ENCODE data around the gene UBE2D3.

Gene UBE2D3

DNA sequence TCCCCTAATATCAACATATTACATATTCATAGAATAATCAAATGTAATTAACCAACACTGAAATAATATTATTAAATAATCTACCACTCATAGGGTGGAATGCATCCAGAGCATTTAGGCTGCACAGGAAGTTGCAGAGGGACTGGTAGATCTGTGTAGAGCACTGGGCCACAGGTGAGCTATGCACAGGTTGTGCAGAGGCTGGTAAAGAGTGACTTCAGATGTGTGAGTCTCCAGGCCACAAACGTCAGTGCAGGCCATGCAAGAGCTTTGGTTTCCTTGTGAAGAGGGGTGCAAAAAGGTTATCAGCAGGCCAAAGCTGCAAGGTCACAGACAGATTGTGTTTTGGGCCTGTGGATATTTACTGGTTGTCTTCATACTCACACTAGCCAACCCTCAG is 41.1 kb downstream of the UBE2D3 start:
- DNase-seq (ENCODE audit: insufficient read length), result no peak
- no peak for TF ChIP-seq POLR2A (IDR thresholded peaks at IDR 0.05; ENCODE audit: low read depth, low read length)
- no peak for TF ChIP-seq TAF1 (IDR thresholded peaks at IDR 0.05; ENCODE audit: borderline replicate concordance, low read depth, low read length)
- no peak for TF ChIP-seq POLR2AphosphoS5 (IDR thresholded peaks at IDR 0.05; ENCODE audit: low read depth, low read length)
- no peak for FAIRE-seq

DNA sequence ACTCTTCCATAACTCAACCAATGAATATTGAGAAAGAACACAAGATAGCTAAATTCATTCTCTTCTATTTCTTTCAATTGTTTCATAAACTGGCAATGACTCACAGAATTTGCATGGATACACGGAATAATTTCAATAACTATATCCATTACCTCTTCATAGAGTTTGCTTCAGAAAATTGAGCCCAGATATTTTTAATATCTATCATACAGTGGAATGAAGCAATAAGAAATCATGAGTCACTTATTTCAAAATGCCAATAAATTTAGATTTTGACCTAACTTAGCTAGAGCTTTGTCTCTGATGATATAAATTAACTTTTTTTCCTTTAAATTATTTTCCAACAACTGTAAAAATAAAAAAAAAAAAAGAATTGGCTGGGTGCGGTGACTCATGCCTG is 44.3 kb downstream of the UBE2D3 start:
- no peak for FAIRE-seq
- TF ChIP-seq POLR2A (IDR thresholded peaks at IDR 0.05; ENCODE audit: low read depth, low read length) (no peak), TAF1 (IDR thresholded peaks at IDR 0.05; ENCODE audit: borderline replicate concordance, low read depth, low read length) (no peak), POLR2AphosphoS5 (IDR thresholded peaks at IDR 0.05; ENCODE audit: low read depth, low read length) (no peak)

GRCh38 chr4:102781570-102781969 is 45.8 kb downstream of the UBE2D3 start:
- DNase-seq (ENCODE audit: insufficient read length), result no peak
- no peak for FAIRE-seq
- TF ChIP-seq POLR2A (IDR thresholded peaks at IDR 0.05; ENCODE audit: low read depth, low read length), result no peak
- no peak for TF ChIP-seq POLR2AphosphoS5 (IDR thresholded peaks at IDR 0.05; ENCODE audit: low read depth, low read length)
- no peak for TF ChIP-seq TAF1 (IDR thresholded peaks at IDR 0.05; ENCODE audit: borderline replicate concordance, low read depth, low read length)

More for the DNA sequence above, 44.3 kb downstream of the UBE2D3 start:
- no peak for DNase-seq (ENCODE audit: insufficient read length)

DNA sequence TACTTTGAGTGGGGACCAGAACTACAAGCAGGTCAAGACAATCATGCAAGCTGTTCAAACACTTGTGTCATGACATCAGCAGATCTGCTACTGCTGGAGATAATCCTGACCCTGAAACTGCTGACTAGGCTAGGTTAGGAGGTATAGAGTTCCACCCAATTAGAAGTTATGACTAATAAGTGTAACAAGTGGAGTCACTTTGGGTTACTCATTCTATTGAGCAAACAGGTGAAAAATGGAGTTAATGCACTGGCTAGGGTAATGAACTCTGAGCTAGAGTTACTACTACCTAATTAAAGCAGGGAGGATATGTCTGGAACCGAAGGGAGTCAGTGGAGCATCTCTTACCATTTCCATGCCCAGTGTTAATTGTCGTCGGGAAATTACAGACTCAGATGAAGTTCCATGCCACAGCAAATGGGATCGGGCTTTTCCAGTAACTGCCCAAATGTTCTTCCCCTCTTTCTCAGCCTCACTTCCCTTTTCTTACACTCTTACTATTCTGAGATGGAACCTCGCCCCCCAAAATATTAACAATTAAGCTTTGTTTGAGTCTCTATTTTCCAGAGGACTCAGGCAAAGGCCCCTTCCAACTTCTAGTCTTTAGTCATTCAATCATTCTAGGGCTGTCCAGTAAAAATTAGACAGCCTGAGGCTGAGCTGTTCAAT is 46.7 kb downstream of the UBE2D3 start:
- FAIRE-seq (no peak), DNase-seq (ENCODE audit: insufficient read length) (no peak)
- no peak for TF ChIP-seq TAF1 (IDR thresholded peaks at IDR 0.05; ENCODE audit: borderline replicate concordance, low read depth, low read length)
- TF ChIP-seq POLR2AphosphoS5 (IDR thresholded peaks at IDR 0.05; ENCODE audit: low read depth, low read length), result no peak
- TF ChIP-seq POLR2A (IDR thresholded peaks at IDR 0.05; ENCODE audit: low read depth, low read length), result no peak

DNA sequence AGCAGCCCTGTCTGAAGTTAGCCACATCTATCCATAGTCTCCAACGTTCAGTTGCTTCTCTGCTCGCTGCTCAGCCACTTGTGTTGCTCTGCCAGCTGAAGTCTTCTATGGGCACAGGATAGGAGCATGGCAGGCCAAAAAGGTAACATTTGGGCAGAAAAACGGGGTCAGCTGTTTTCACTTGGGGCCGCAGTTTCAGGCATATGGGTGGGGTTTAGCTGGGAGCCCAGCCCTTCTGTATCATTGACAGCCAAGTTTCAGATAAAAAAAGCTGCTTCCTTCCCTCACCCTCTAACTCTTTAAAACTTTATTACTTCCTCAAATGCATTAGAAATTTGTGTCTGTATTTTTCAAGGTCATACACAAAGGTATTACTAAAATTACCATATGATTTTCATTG is 48.1 kb downstream of the UBE2D3 start:
- no peak for TF ChIP-seq TAF1 (IDR thresholded peaks at IDR 0.05; ENCODE audit: borderline replicate concordance, low read depth, low read length)
- TF ChIP-seq POLR2A (IDR thresholded peaks at IDR 0.05; ENCODE audit: low read depth, low read length), result no peak
- no peak for TF ChIP-seq POLR2AphosphoS5 (IDR thresholded peaks at IDR 0.05; ENCODE audit: low read depth, low read length)
- no peak for FAIRE-seq
- DNase-seq (ENCODE audit: insufficient read length), result no peak

DNA sequence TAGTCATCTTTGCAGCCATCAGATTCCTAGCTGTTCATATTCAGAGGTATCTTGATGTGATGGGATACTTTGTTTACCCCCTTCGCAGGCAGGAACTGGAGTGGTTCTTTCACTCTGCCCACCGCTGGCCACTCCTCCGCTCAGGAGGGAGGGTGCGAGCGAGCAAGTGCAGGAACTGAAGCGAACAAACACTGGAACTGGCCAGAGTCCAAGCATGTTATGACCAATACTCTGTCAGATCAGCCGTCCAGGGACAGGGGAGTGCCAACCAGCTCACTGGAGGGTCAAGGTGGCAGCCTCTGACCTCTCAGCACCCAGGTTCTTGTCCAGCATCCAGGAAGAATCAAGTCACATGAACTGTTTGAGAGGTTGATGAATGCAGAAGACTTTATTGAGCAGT is 48.6 kb downstream of the UBE2D3 start:
- TF ChIP-seq POLR2A (IDR thresholded peaks at IDR 0.05; ENCODE audit: low read depth, low read length) (no peak), TAF1 (IDR thresholded peaks at IDR 0.05; ENCODE audit: borderline replicate concordance, low read depth, low read length) (no peak), POLR2AphosphoS5 (IDR thresholded peaks at IDR 0.05; ENCODE audit: low read depth, low read length) (no peak)
- DNase-seq (ENCODE audit: insufficient read length) (no peak), FAIRE-seq (no peak)

DNA sequence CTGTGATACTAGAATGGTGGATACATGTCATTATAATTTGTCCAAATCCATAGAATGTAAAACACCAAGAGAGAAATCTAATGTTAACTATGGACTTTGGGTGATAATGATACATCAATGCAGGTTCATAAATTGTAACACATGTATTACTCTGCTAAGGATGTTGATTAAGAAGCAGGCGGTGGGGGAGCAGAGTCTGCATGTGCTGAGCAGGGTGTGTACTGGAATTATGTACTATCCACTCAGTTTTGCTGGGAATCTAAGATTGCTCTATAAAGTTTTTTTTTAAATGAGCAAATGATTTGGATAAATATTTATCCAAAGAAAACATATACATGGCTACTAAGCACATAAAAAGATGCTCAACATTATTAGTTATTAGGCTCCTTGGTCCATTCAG is 51.5 kb downstream of the UBE2D3 start:
- DNase-seq (ENCODE audit: insufficient read length) (no peak), FAIRE-seq (no peak)
- no peak for TF ChIP-seq TAF1 (IDR thresholded peaks at IDR 0.05; ENCODE audit: borderline replicate concordance, low read depth, low read length)
- TF ChIP-seq POLR2A (IDR thresholded peaks at IDR 0.05; ENCODE audit: low read depth, low read length), result no peak
- no peak for TF ChIP-seq POLR2AphosphoS5 (IDR thresholded peaks at IDR 0.05; ENCODE audit: low read depth, low read length)

GRCh38 chr4:102774254-102774653 is 53.1 kb downstream of the UBE2D3 start:
- no peak for TF ChIP-seq TAF1 (IDR thresholded peaks at IDR 0.05; ENCODE audit: borderline replicate concordance, low read depth, low read length)
- no peak for TF ChIP-seq POLR2A (IDR thresholded peaks at IDR 0.05; ENCODE audit: low read depth, low read length)
- TF ChIP-seq POLR2AphosphoS5 (IDR thresholded peaks at IDR 0.05; ENCODE audit: low read depth, low read length), result no peak
- FAIRE-seq (no peak), DNase-seq (ENCODE audit: insufficient read length) (no peak)

DNA sequence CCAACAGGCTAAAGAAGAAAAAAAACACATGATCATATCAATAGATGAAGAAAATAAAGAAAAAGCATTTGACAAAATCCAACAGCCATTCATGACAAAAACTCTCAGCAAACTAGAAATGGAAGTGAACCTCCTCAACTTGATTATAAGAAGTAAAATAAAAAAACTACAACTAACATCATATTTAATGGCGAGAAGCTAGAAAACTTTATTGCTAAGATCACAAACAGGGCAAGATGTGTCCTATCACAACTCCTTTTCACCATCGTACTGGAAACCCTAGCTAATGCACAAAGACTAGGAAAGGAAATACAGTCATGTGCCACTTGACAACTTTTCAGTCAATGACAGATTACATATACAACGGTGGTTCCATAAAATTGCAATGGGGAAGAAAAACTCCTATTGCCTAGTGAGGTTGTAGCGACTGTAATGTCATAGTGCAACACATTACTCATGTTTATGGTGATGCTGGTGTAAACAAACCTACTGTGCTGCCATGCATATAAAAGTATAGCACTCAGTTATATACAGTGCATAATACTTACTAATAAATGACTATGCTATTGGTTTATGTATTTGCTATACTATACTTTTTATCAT is 54.5 kb downstream of the UBE2D3 start:
- DNase-seq (ENCODE audit: insufficient read length) (no peak), FAIRE-seq (no peak)
- no peak for TF ChIP-seq TAF1 (IDR thresholded peaks at IDR 0.05; ENCODE audit: borderline replicate concordance, low read depth, low read length)
- TF ChIP-seq POLR2A (IDR thresholded peaks at IDR 0.05; ENCODE audit: low read depth, low read length), result no peak
- TF ChIP-seq POLR2AphosphoS5 (IDR thresholded peaks at IDR 0.05; ENCODE audit: low read depth, low read length), result no peak

DNA sequence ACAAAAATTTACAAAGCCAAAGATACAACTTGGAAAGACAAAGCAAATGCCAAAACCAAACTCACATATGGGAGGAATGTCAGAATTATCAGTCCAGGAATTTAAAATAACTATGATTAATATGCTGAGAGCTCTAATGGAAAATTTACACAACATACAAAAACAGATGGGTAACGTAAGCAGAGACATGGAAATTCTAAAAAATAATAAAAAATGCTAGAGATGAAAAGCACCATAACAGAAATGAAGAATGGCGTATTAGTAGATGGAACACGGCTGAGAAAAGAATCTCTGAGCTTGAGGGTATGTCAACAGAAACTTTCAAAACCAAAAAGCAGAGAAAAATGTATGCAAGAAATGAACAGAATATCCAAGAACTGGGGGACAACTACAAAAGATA is 62.5 kb downstream of the UBE2D3 start:
- FAIRE-seq (no peak), DNase-seq (ENCODE audit: insufficient read length) (no peak)
- no peak for TF ChIP-seq POLR2A (IDR thresholded peaks at IDR 0.05; ENCODE audit: low read depth, low read length)
- no peak for TF ChIP-seq TAF1 (IDR thresholded peaks at IDR 0.05; ENCODE audit: borderline replicate concordance, low read depth, low read length)
- no peak for TF ChIP-seq POLR2AphosphoS5 (IDR thresholded peaks at IDR 0.05; ENCODE audit: low read depth, low read length)

DNA sequence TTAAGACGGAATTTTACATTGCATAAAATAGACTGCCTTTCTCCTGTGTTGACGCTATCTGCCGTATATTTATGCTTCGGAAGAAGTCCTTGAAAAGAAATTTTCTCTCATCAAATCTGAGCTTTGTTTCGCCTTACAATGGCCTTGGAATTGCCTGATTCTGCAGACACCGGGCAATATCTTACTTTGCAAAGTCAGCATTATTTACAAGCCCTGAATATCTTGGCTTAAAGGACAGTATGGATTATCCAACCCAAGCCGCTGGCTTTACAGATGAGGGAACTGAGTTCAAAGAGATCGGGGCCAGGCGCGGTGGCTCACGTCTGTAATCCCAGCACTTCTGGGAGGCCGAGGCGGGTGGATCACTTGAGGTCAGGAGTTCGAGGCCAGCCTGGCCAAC is 65.4 kb downstream of the UBE2D3 start:
- DNase-seq (ENCODE audit: insufficient read length) (no peak), FAIRE-seq (no peak)
- TF ChIP-seq POLR2A (IDR thresholded peaks at IDR 0.05; ENCODE audit: low read depth, low read length) (no peak), POLR2AphosphoS5 (IDR thresholded peaks at IDR 0.05; ENCODE audit: low read depth, low read length) (no peak), TAF1 (IDR thresholded peaks at IDR 0.05; ENCODE audit: borderline replicate concordance, low read depth, low read length) (no peak)

DNA sequence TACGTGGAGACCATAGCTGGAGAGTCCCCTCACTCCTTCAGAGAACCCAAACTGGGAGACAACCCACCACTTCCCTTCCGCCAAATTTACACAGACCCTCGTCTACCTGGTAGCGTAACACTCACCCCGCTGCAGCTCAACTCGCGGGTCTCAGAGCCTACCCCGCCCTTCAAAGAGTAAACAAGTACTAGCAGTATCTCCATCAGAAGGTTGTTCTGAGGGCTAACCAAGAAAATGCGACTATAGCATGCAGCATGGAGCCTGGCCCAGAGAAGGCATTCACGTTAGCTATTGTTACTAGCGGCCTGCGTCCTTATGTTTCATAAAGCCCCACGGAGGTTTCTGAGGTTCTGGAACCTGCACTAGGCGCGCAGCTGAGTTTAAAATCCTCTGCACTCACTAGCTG is 66.1 kb downstream of the UBE2D3 start:
- FAIRE-seq (no peak), DNase-seq (ENCODE audit: insufficient read length) (peak; percentile 25)

More for the DNA sequence above, 66.1 kb downstream of the UBE2D3 start:
- TF ChIP-seq POLR2AphosphoS5 (IDR thresholded peaks at IDR 0.05; ENCODE audit: low read depth, low read length), result no peak
- no peak for TF ChIP-seq POLR2A (IDR thresholded peaks at IDR 0.05; ENCODE audit: low read depth, low read length)
- no peak for TF ChIP-seq TAF1 (IDR thresholded peaks at IDR 0.05; ENCODE audit: borderline replicate concordance, low read depth, low read length)
